HG03342 (cell line): ENCODE data around the gene MLH1.

Experiments used
- ATAC-seq: cut with Tn5 transposase; IDR thresholded peaks from one replicate; pipeline ENCODE4 v1.9.1; 2021; ENCODE audit warnings: mild to moderate bottlenecking, moderate library complexity; ENCODE audit not compliant: unreplicated experiment

Gene MLH1

GRCh38 chr3:36973139-36973538 is 20.2 kb upstream of the MLH1 start:
- ATAC-seq: no peak

DNA sequence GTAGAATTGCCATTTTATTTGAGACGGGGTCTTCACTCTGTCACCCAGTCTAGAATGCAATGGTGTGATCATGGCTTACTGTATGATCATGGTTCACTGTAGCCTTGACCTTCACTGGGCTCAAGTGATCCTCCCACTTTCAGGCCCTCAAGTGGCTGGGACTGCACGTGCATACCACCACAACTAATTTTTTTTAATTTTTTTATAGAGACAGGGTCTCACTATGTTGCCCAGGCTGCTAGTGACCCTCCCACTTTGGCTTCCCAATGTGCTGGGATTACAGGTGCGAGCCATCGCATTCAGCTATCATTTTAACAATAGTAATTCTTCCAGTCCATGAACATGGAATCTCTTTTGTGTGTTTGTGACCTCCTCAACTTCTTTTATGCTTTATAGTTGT is 12.3 kb upstream of the MLH1 start:
- ATAC-seq: no peak

- ATAC-seq: no peak
Observed at GRCh38 chr3:36988356-36988755, 5.0 kb upstream of the MLH1 start.

DNA sequence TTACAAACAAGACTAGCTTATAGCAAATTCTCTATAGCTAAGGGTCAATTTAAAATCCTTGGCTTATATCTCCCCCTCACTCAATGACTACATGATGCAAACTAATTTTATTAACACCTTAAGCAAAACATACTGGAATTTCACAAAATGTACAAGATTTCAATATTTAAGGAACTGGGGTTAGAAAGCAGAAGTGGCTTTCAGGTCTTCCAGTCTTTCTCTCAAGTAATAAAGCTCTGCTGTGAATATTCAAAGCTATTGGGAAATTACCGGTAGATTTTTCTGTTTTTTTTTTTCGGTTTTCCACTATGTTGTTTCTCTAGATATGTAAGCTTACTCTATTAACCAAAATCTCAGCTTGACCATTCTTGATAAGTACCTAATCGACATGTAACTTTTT is 4.3 kb upstream of the MLH1 start:
- no peak for ATAC-seq

DNA sequence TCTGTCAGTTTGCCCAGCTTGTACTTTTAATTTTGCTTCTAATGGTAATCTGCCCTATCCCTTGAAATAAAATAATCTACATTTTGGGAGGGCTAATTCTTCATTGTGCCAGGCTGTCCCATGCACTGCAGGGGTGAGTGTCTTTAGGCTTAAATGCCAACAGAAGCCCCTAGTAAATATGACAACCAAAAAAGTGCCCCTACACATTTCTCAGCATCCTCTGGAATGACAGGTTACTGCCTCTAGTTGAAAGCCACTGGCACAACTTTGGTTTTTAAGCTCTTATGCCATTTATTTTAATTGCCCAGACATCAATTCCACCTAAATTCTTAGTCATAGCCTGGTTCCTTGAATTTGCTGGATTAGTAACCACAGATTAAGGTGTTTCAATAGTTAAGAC is 3.8 kb upstream of the MLH1 start:
- no peak for ATAC-seq

DNA sequence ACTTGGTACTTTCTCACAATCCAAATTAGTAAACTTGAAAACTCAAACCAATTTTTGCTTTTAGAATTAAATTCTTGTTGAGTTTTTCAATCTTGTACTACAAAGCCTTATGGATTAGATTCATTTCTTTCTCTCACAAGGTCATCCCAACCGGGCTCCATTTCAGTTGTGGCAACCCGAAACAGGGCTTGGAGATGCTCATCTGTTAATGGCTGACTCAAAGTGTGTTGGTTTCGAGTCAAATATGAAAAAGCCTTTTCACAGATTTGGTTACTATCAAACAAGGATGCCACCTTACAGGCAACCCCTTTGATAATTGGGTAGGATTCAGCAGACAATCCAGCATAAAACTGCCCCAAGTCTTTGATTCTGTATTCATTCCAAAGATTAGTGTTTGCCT is 2.2 kb upstream of the MLH1 start:
- no peak for ATAC-seq

- no peak for ATAC-seq
Observed at GRCh38 chr3:36991923-36992805, 1.2 kb upstream of the MLH1 start.

DNA sequence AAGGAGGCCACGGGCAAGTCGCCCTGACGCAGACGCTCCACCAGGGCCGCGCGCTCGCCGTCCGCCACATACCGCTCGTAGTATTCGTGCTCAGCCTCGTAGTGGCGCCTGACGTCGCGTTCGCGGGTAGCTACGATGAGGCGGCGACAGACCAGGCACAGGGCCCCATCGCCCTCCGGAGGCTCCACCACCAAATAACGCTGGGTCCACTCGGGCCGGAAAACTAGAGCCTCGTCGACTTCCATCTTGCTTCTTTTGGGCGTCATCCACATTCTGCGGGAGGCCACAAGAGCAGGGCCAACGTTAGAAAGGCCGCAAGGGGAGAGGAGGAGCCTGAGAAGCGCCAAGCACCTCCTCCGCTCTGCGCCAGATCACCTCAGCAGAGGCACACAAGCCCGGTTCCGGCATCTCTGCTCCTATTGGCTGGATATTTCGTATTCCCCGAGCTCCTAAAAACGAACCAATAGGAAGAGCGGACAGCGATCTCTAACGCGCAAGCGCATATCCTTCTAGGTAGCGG is 452 bp upstream of the MLH1 start, which contains the start of gene EPM2AIP1:
TSS of gene EPM2AIP1 (minus strand) at position 326 of the 520 bp plus-strand sequence. CDS start at position 272, 54 bp downstream.
- peak; percentile 85 for ATAC-seq

- no peak for ATAC-seq
Observed at GRCh38 chr3:37014620-37015019, 21.3 kb downstream of the MLH1 start.

DNA sequence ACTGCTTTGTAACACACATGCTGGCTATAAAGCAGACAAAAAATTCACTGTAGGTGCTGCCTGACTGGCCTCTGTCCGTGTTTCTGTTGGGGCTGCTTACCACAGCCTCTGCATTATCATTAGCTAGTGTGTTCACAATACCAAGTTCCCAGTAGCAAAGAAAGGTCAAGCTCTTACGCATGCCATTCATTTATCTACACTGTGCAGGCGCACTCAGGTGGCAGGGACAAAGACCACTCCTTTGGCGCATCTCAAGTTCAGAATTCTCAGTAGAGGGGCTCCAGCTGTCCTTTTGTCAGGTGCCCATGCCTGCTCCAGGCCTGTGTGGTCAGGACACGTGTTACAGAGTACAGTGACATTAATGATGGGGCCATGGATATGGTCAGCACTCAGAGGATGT is 22.3 kb downstream of the MLH1 start:
- no peak for ATAC-seq

GRCh38 chr3:37016903-37017302 is 23.6 kb downstream of the MLH1 start:
- no peak for ATAC-seq

DNA sequence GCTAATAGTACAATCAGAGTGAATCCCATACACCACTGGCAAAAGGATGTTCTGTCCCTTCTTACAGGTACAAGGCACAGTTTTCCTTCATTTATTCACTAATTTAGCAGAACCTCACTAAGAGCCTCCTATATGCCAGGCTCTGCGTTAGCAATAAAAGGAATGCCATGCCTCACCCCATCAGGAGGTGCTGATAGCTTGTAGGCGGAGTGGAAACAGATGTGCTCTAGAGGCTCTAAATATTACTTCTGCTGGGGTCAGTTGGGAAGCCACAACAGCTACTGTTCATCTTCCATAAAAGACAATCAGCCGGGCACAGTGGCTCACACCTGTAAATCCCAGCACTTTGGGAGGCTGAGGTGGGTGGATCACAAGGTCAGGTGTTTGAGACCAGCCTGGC is 24.4 kb downstream of the MLH1 start:
- no peak for ATAC-seq

- no peak for ATAC-seq
Observed at GRCh38 chr3:37024092-37024491, 30.8 kb downstream of the MLH1 start.

GRCh38 chr3:37024820-37025405 is 31.6 kb downstream of the MLH1 start:
- no peak for ATAC-seq

DNA sequence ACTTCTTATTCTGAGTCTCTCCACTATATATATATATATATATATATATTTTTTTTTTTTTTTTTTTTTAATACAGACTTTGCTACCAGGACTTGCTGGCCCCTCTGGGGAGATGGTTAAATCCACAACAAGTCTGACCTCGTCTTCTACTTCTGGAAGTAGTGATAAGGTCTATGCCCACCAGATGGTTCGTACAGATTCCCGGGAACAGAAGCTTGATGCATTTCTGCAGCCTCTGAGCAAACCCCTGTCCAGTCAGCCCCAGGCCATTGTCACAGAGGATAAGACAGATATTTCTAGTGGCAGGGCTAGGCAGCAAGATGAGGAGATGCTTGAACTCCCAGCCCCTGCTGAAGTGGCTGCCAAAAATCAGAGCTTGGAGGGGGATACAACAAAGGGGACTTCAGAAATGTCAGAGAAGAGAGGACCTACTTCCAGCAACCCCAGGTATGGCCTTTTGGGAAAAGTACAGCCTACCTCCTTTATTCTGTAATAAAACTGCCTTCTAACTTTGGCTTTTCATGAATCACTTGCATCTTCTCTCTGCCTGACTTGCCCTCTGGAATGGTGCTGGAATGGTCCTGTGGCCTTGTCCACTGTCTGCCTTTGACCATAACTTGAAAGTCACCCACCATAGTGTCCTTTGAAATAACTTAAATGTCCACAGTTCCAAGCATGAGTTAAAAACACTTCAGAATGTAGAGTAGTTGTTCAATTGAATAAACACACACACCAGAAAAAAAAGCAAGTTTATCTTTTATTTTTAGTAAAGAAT is 32.4 kb downstream of the MLH1 start:
- no peak for ATAC-seq

- ATAC-seq: no peak
Observed at GRCh38 chr3:37026851-37027250, 33.5 kb downstream of the MLH1 start.

DNA sequence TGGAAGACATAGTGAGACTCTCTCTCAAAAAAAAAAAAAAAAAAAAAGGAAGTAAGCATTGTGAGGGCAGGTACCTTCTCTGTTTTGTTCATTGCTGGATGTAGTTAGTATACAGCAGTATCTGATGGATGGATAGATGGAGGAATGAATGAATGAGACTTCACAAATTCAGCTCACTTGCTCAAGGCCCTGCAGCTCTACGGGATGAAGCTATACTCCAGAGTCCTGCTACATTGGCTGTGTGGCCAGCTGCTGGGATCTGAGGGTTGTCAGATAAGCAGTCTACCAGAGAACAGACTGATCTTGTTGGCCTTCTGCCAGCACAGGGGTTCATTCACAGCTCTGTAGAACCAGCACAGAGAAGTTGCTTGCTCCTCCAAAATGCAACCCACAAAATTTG is 35.0 kb downstream of the MLH1 start:
- ATAC-seq: no peak

DNA sequence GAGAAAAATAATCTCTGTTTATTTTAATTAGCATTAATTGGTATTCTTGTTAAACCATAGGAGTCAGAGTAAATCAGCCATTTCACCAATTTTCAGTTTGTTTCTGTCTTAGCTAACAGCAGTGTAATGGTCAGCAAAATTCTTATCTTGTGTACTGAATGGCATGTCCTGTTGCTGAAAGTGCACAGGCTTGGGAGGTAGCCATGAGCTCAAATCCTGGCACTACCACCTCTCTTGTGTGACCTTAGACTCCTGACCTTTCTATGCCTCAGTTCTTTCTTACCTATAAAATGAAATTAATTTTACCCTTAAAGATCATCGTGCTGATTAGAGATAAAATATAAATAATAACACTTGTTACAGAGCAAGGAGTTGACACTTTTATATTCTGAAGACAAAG is 35.8 kb downstream of the MLH1 start:
- no peak for ATAC-seq

DNA sequence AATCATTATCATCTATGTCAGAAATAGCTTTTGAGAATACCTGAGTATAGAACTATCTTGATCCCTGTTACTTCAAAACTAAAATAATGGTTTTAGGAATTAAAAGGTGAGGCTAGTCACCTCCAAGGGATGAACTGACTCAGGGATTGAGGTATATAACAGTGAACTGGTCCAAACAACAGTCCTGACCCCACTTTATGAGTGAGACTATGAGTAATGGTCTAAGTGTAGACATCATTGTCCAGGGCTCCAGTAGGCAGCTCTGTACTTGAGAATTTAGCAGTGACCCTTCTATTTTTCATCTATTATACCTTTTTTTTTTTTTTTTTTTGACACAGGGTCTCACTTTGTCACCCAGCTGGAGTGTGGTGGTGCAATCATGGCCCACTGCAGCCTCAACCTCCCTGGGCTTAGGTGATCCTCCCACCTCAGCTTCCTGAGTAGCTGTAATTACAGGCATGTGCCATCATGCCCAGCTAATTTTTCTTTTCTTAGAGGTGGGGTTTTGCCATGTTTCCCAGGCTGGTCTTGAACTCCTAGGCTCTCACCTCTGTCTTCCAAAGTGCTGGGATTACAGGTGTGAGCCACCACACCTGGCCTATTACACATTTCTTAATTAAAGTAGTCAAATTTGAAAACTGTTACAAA is 36.3 kb downstream of the MLH1 start:
- no peak for ATAC-seq

DNA sequence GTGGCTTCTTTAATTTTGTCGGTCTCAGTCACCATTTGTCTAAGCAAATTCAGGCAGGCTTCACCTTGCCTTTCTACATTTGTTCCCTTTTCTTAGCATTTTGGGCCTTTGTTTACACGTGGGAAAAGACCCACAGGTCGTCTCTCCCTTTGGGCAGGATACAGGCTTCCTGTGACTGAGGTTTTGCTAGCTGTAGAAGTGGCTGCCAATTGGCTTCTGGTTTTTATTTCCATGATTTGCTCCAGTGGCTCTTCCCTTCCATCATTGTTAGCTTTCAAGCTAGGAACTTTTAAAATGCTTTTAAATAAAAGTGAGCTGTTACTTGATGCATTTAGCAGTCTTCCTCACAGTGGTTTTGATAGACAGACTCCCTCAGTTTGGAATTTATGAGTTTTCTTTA is 37.3 kb downstream of the MLH1 start:
- ATAC-seq: no peak

DNA sequence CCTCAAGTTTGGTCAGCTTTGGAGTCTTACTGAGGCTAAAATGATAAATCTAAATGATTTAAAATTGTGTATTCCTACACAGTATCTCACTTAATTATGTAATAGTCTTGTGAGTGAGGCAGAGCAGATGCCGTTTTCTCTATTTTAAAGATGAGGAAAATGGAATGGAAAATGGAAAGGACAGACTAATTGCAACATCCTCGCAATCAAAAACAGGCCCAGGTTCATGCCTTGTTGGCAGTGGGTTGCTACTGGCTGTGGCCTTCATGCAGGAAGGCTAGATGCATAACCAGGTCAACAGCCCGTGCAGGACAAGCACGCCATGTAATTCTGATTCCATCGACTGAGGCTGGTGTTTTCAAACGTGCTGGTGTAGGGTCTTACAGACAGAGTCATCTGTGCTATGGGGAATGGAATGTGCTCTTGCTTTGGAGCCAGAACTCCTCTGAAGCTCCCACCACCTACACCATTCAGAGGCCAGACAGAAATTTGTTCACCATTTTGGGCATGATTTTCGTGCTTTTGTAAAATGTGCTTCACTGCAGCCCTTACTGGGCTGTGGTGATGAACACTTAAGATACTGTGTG is 37.9 kb downstream of the MLH1 start:
- no peak for ATAC-seq
